Astrocyte of the cerebellum (primary cell): Measurements from ENCODE around the gene EXOG.

Experiments used
- DNase-seq: peaks from one replicate; pipeline ENCODE4 v3.0.0-alpha.2; 2011; ENCODE audit warnings: low read depth
- H3K4me3 ChIP-seq: 2 replicates; pipeline ENCODE4 v1.5.1; 2011; ENCODE audit warnings: mild to moderate bottlenecking, low read depth, low read length, moderate library complexity
- CTCF ChIP-seq: IDR thresholded peaks from 2 replicates; pipeline ENCODE4 v1.5.1; 2012; ENCODE audit warnings: low read length, low read depth, moderate library complexity, mild to moderate bottlenecking; ENCODE audit errors: missing control alignments
- in situ Hi-C: cut with HindIII; loops from 2 replicates; pipeline ENCODE4 v1.10.0; 2017; ENCODE audit warnings: low sequenced_read_pairs

The EXOG gene

DNA sequence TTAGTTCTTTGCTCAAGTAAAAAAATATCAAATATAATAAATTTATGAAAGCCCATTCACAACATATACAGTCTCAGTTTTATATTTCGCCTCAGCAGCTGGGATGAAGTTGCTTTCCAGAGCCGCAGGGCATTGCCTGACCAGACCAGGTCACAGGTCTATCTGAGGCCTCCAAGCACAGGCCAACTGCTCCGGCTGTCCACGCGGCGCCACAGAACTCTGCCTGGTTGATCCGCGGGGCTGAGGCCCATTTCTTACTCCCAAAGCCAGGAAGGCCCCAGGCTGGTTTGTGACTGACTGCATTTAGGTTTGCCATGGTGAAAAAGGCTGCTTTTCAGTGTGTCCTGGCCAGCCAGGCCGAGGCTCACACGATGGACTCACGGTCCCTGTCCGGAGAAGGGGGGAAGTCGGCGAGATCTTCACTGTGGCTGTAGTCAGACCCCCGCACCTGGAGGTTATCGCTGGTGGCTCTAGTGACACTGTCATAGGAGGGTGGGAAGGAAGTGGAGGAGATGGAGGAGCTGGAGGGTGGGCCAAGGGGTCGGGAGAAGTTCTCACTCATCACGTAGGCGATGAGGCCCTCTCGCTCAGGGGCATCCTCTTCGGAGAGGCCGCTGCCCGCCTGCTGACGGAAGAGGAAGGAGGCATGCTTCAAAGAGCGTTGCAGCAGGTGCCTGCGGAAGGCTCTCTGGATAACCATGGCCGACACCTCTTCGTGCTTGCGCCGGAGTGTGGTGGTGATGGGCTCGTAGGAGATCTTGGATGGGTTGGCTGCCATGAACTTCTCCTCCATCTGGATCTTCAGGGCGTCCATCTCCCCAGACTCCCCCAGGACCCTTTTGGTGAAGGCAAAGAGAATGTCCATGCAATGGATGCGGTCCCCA lies 54.1 kb downstream of the EXOG start:
- H3K4me3 ChIP-seq, result no peak overlapping the region
- no peak for DNase-seq
- in situ Hi-C loops, result no loop called here
- TF ChIP-seq CTCF, result no peak

DNA sequence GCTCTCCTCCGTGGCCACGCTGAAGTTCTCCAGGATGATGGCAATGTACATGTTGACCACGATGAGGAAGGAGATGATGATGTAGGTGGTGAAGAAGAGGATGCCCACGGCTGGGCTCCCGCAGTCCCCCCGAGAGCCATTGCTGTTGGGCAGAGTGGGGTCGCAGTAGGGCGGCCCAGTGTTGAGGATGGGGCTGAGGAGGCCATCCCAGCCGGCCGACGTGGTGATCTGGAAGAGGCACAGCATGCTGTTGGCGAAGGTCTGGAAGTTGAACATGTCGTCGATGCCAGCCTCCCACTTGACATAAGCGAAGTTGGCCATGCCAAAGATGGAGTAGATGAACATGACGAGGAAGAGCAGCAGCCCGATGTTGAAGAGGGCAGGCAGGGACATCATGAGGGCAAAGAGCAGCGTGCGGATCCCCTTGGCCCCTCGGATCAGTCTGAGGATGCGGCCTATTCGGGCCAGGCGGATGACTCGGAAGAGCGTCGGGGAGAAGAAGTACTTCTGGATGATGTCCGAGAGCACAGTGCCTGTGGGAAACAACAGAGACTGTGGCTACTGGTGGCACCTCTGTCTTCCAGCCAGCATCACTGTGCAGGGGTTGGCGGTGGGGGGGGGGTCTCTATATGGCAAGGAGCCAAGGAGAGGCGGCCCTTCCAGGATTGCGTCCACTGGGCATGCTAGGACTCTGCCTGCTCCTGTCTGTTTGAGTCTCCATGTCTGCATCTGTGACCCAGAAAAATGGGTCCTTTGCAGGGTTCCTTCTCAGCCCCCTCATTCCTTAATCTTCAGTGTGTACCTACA lies 55.1 kb downstream of the EXOG start:
- in situ Hi-C loops, result no loop called here
- H3K4me3 ChIP-seq, result no peak overlapping the region
- TF ChIP-seq CTCF, result no peak
- no peak for DNase-seq

DNA sequence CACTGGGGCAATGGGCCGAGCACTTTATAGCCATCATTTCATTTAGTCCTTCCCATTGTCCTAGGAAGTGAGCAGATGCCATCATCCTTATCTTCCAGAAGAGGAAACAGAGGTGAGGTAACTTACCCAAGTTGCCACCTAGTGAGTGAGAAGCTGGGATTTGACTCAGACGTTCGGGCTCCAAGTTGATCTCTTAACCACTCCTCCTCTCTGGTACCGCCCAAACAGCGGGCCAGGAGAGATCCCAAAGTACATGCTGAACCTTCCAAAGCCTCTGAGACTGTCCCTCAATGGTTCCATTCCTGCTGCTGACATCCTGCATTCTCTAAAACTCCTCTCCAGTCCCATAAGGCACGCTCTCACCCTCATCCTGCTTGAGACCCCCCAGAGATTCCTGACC lies 56.2 kb downstream of the EXOG start:
- DNase-seq, result no peak
- TF ChIP-seq CTCF, result no peak
- in situ Hi-C loops, result no loop called here
- no peak overlapping the region for H3K4me3 ChIP-seq

- in situ Hi-C loops, result no loop called here
- no peak for DNase-seq
- no peak for TF ChIP-seq CTCF
- no peak overlapping the region for H3K4me3 ChIP-seq
These were observed 56.9 kb downstream of the EXOG start for GRCh38 chr3:38553071-38553470.

DNA sequence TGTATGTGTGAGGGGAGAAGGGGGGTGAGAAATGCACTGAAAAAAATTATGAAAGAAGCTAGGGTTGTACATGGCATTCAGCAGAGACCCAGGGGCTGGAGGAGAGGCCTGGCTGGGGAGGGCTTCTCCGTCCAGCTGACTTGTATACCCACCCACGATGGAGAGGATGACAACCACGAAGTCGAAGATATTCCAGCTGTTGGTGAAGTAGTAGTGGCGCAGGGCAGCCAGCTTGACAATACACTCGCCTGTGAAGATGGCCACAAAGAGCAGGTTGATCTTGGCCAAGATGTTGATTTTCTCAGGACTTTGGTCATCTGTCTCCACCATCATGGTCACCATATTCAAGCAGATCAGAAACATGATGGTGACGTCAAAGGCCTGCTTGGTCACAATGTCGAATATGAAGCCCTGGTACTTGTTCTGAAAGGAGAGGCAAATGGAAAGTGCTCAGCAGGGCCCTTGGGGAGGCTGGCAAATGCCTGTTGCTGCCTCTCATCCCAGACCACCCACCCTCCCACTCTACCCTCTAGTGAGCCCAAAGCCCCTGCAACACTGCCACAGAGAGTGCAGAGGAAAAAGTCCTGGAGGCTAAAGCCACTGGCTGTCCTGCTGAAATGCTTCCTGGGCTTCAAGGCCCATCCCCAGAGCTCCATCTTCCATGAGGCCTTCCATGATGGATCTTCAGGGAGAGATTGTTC lies 58.1 kb downstream of the EXOG start:
- DNase-seq, result no peak
- H3K4me3 ChIP-seq, result no peak overlapping the region
- no peak for TF ChIP-seq CTCF
- in situ Hi-C loops, result no loop called here

GRCh38 chr3:38555149-38555840 lies 59.2 kb downstream of the EXOG start:
- in situ Hi-C loops, result loop anchor here (5.0 kb wide), 2 partner anchors 42 to 92 kb away; partner anchors contain the start of gene SCN5A
- DNase-seq, result no peak
- TF ChIP-seq CTCF, result no peak
- H3K4me3 ChIP-seq, result no peak overlapping the region
